HG03108 (cell line): ENCODE results near the gene TRAPPC2L.
"Not testable (repeated sequence)": the region's sequence is repeated elsewhere in the genome, so short reads cannot be mapped to it uniquely, and the experiment has no call there.

ENCODE experiments used
- ATAC-seq: cut with Tn5 transposase; IDR thresholded peaks from one replicate; pipeline ENCODE4 v1.9.1; 2021; ENCODE audit warnings: moderate library complexity; ENCODE audit not compliant: unreplicated experiment

Gene TRAPPC2L

GRCh38 chr16:88888461-88889387 is 31.8 kb downstream of the TRAPPC2L start:
- no peak for ATAC-seq

- ATAC-seq: not testable (repeated sequence)
Observed at GRCh38 chr16:88889702-88890352, 32.9 kb downstream of the TRAPPC2L start.

GRCh38 chr16:88891083-88891482 is 34.2 kb downstream of the TRAPPC2L start:
- ATAC-seq: no peak

- no peak for ATAC-seq
Observed at GRCh38 chr16:88892065-88892464, 35.1 kb downstream of the TRAPPC2L start.

GRCh38 chr16:88893127-88893968 is 36.4 kb downstream of the TRAPPC2L start:
- no peak for ATAC-seq

GRCh38 chr16:88894266-88894665 is 37.3 kb downstream of the TRAPPC2L start:
- not testable (repeated sequence) for ATAC-seq

GRCh38 chr16:88894681-88895300 is 37.9 kb downstream of the TRAPPC2L start:
- no peak for ATAC-seq

- ATAC-seq: no peak
Observed at GRCh38 chr16:88895335-88895734, 38.4 kb downstream of the TRAPPC2L start.

GRCh38 chr16:88896238-88897070 is 39.5 kb downstream of the TRAPPC2L start:
- no peak for ATAC-seq

GRCh38 chr16:88897696-88898425 is 40.9 kb downstream of the TRAPPC2L start:
- no peak for ATAC-seq

GRCh38 chr16:88899901-88900661 is 43.2 kb downstream of the TRAPPC2L start:
- no peak for ATAC-seq

- ATAC-seq: no peak
Observed at GRCh38 chr16:88900662-88901052, 43.7 kb downstream of the TRAPPC2L start.

- no peak for ATAC-seq
Observed at GRCh38 chr16:88901718-88902337, 44.9 kb downstream of the TRAPPC2L start.

- ATAC-seq: no peak
Observed at GRCh38 chr16:88902744-88903143, 45.8 kb downstream of the TRAPPC2L start.

GRCh38 chr16:88903267-88903666 is 46.3 kb downstream of the TRAPPC2L start:
- ATAC-seq: no peak

- ATAC-seq: no peak
Observed at GRCh38 chr16:88904676-88905365, 47.9 kb downstream of the TRAPPC2L start.

- ATAC-seq: no peak
Observed at GRCh38 chr16:88905563-88905962, 48.6 kb downstream of the TRAPPC2L start.
